A673 (cell line): Measurements from ENCODE around the gene QDPR.
"Not testable (repeated sequence)": the region's sequence is repeated elsewhere in the genome, so short reads cannot be mapped to it uniquely, and the experiment has no call there.

Source experiments
- EZH2 ChIP-seq: fragments of 200-600 bp; sonication (generic); IDR thresholded peaks from 2 replicates; pipeline ENCODE4 v1.6.1; 2017; ENCODE audit warnings: borderline replicate concordance, low read depth, mild to moderate bottlenecking, mixed read lengths, antibody characterized with exemption, low read length; ENCODE audit not compliant: poor library complexity, severe bottlenecking
- TF ChIP-seq, protein P1 (sequence below): fragments of 300-800, 200-600 bp; sonication (generic); conservative IDR thresholded peaks from 2 replicates; pipeline ENCODE4 v1.5.1; 2017; ENCODE audit warnings: low read depth, mild to moderate bottlenecking, antibody characterized with exemption, low read length, moderate library complexity, mixed read lengths

DNA sequence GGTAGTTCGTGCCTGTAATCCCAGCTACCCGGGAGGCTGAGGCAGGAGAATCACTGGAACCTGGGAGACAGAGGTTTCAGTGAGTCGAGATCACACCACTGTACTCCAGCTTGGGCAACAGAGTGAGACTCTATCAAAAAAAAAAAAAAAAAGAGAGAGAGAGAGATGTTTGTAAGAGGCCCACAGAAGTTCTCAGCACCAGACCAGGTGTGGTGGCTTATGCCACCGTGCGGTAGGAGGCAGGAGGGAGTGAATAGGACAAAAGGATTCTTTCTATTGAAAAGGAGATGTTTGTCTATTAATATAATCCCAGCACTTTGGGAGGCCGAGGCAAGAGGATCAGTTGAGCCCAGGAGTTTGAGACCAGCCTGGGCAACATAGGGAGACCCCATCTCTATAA, 25.2 kb upstream of the QDPR start:
- TF ChIP-seq, protein P1, sequence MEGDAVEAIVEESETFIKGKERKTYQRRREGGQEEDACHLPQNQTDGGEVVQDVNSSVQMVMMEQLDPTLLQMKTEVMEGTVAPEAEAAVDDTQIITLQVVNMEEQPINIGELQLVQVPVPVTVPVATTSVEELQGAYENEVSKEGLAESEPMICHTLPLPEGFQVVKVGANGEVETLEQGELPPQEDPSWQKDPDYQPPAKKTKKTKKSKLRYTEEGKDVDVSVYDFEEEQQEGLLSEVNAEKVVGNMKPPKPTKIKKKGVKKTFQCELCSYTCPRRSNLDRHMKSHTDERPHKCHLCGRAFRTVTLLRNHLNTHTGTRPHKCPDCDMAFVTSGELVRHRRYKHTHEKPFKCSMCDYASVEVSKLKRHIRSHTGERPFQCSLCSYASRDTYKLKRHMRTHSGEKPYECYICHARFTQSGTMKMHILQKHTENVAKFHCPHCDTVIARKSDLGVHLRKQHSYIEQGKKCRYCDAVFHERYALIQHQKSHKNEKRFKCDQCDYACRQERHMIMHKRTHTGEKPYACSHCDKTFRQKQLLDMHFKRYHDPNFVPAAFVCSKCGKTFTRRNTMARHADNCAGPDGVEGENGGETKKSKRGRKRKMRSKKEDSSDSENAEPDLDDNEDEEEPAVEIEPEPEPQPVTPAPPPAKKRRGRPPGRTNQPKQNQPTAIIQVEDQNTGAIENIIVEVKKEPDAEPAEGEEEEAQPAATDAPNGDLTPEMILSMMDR: not testable (repeated sequence)
- TF ChIP-seq EZH2: not testable (repeated sequence)
